BE2C (cell line): Measurements from ENCODE around the gene ZSWIM1.

Experiments used
- DNase-seq: peaks from one replicate; pipeline ENCODE4 v3.0.0-alpha.2; 2020
- H3K27me3 ChIP-seq: fragments of 250-450 bp; sonication (Bioruptor Pico); 2 replicates; pipeline ENCODE4 v1.5.1; 2020; ENCODE audit warnings: mild to moderate bottlenecking
- H3K36me3 ChIP-seq: fragments of 250-450 bp; sonication (Bioruptor Pico); 2 replicates; pipeline ENCODE4 v1.5.1; 2020; ENCODE audit warnings: mild to moderate bottlenecking
- H3K4me1 ChIP-seq: fragments of 250-450 bp; sonication (Bioruptor Pico); 2 replicates; pipeline ENCODE4 v1.5.1; 2020
- H3K4me3 ChIP-seq: 2 replicates; pipeline ENCODE4 v1.5.1; 2011; ENCODE audit warnings: low read depth, low read length
- H3K9me3 ChIP-seq: fragments of 250-450 bp; sonication (Bioruptor Pico); 2 replicates; pipeline ENCODE4 v1.5.1; 2020
- CTCF ChIP-seq: IDR thresholded peaks from 2 replicates; pipeline ENCODE4 v1.5.1; 2012; ENCODE audit warnings: mild to moderate bottlenecking, low read depth, low read length

ZSWIM1 gene

GRCh38 chr20:45919542-45920399 is 38.7 kb downstream of the ZSWIM1 start:
- no peak for TF ChIP-seq CTCF
- H3K27me3 ChIP-seq, result no peaks in the 10 kb centered on the region
- H3K36me3 ChIP-seq, result no peaks in the 10 kb centered on the region
- H3K4me3 ChIP-seq, result no peak overlapping the region
- no peaks in the 10 kb centered on the region for H3K4me1 ChIP-seq
- H3K9me3 ChIP-seq, result no peaks in the 10 kb centered on the region
- no peak for DNase-seq

- TF ChIP-seq CTCF, result no peak
- Histone ChIP-seq H3K4me1 (no peaks in the 10 kb centered on the region), H3K9me3 (no peaks in the 10 kb centered on the region)
These were observed 39.7 kb downstream of the ZSWIM1 start for GRCh38 chr20:45920462-45921336.

DNA sequence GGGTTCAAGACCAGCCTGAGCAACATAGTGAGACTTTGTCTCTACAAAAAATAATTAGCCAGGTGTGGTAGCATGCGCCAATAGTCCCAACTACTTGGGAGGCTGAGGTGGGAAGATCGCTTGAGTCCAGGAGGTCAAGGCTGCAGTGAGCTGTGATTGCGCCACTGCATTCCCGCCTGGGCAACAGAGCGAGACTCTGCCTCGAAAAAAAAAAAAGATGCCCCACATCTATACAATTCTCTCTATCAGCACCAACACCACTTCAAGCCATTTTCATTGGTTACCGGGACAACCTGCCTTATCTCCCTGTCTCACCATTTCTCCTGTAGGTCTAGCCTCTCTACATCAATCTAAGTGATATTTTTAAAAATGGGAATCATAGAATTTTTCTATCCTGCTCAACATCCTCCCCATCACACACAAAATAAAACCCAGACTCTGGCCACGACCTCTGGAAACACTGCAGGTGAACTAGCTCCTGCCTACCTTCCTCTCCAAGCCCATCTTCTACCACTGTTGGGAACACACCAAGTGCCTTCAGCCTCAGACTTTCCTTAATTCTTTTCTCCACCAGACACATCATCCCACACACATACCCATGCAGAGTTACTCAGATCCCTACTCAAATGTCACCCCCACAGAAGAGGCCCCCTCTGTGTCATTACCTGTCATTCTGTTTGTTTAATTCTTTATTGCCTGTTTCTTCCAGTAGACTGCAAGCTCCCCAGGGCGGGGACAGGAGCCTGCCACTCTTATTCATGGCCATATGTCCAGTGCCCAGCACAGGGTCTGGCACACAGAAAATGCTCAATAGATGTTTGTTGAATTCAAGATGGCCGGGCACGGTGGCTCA is 40.5 kb downstream of the ZSWIM1 start:
- no peaks in the 10 kb centered on the region for H3K9me3 ChIP-seq
- no peak overlapping the region for H3K4me3 ChIP-seq
- no peaks in the 10 kb centered on the region for H3K36me3 ChIP-seq
- no peaks in the 10 kb centered on the region for H3K27me3 ChIP-seq
- no peaks in the 10 kb centered on the region for H3K4me1 ChIP-seq
- TF ChIP-seq CTCF, result no peak
- DNase-seq, result no peak

More at GRCh38 chr20:45920462-45921336, 39.7 kb downstream of the ZSWIM1 start:
- DNase-seq, result no peak
- H3K36me3 ChIP-seq, result no peaks in the 10 kb centered on the region
- H3K27me3 ChIP-seq, result no peaks in the 10 kb centered on the region
- no peak overlapping the region for H3K4me3 ChIP-seq

DNA sequence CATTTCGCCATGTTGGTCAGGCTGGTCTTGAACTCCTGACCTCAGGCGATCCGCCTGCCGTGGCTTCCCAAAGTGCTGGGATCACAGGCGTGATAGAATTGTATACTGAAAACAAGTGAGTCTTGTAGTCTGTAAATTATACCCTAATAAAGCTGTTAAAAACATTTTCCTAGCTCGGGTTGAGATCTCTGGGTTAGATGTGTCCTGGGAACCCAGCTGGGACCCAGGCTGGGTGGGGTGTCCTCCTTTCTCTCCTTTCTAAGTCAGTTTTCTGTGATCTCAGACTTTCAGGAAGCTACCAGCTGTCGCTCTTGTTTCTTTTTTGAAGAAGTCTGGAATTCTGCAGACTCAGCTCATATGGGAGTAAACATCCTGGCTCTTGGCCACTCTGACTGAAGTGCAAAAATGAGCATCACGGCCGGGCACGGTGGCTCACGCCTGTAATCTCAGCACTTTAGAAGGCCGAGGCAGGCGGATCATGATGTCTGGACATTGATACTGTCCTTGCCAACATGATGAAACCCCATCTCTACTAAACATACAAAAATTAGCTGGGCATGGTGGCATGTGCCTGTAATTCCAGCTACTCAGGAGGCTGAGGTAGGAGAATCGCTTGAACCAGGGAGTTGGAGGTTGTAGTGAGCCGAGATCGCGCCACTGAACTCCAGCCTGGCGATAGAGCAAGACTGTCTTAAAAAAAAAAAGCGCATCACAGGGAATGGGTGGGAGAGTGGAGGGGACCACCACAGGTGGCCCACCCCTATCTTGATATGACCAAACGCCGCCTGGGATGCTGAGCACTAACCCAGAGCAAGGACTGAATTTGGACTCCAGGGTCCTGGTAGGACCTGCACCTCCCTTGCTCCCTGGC is 43.6 kb downstream of the ZSWIM1 start:
- DNase-seq, result no peak
- Histone ChIP-seq H3K4me1 (no peaks in the 10 kb centered on the region), H3K9me3 (no peaks in the 10 kb centered on the region), H3K4me3 (no peak overlapping the region), H3K36me3 (no peaks in the 10 kb centered on the region), H3K27me3 (no peaks in the 10 kb centered on the region)
- TF ChIP-seq CTCF, result no peak

- Histone ChIP-seq H3K9me3 (no peaks in the 10 kb centered on the region), H3K27me3 (no peaks in the 10 kb centered on the region), H3K36me3 (no peaks in the 10 kb centered on the region)
These were observed 44.9 kb downstream of the ZSWIM1 start for GRCh38 chr20:45925821-45926506.

More at GRCh38 chr20:45925821-45926506, 44.9 kb downstream of the ZSWIM1 start:
- TF ChIP-seq CTCF, result no peak
- no peak overlapping the region for H3K4me3 ChIP-seq
- DNase-seq, result no peak
- H3K4me1 ChIP-seq, result no peaks in the 10 kb centered on the region
